Mesenchymal stem cell (in vitro differentiated cells and primary cell): ENCODE results near the gene NATD1.

Experiments used
- DNase-seq: peaks from one replicate; pipeline ENCODE4 v3.0.0-alpha.2; 2013
- H2AFZ ChIP-seq: one replicate; pipeline ENCODE4 v1.6.1; 2013; ENCODE audit warnings: low read depth, mild to moderate bottlenecking, control low read depth, inconsistent platforms, low read length, moderate library complexity
- H2AK5ac ChIP-seq: 2 replicates; pipeline ENCODE4 v1.6.1; 2013; ENCODE audit warnings: low read length, moderate library complexity, mild to moderate bottlenecking, inconsistent platforms; ENCODE audit not compliant: severe bottlenecking
- H2BK120ac ChIP-seq: one replicate; pipeline ENCODE4 v1.6.1; 2013; ENCODE audit warnings: low read depth, mild to moderate bottlenecking, inconsistent platforms, low read length, moderate library complexity
- H2BK12ac ChIP-seq, 2 experiments: one replicate each; pipeline ENCODE4 v1.6.1; 2013; ENCODE audit warnings: inconsistent platforms in 2 of 2, low read length in 2 of 2, mild to moderate bottlenecking in 2 of 2, moderate library complexity in 2 of 2, control low read depth in 1 of 2
- H2BK15ac ChIP-seq: one replicate; pipeline ENCODE4 v1.6.1; 2013; ENCODE audit warnings: mild to moderate bottlenecking, low read depth, inconsistent platforms; ENCODE audit not compliant: poor library complexity, severe bottlenecking
- H2BK5ac ChIP-seq: 2 replicates; pipeline ENCODE4 v1.6.1; 2013; ENCODE audit warnings: low read depth, mild to moderate bottlenecking, low read length, control low read depth, inconsistent platforms; ENCODE audit not compliant: poor library complexity, severe bottlenecking
- H3K14ac ChIP-seq, 2 experiments: one replicate each; pipeline ENCODE4 v1.6.1; 2013; ENCODE audit warnings: inconsistent platforms in 2 of 2, low read length in 2 of 2, control low read depth in 1 of 2, mild to moderate bottlenecking in 1 of 2, moderate library complexity in 1 of 2
- H3K18ac ChIP-seq, 2 experiments: one replicate each; pipeline ENCODE4 v1.6.1; 2013; ENCODE audit warnings: inconsistent platforms in 2 of 2, low read length in 2 of 2, control low read depth in 1 of 2, low read depth in 1 of 2, mild to moderate bottlenecking in 1 of 2
- H3K23ac ChIP-seq, 2 experiments: one replicate each; pipeline ENCODE4 v1.6.1; 2013; ENCODE audit warnings: inconsistent platforms in 2 of 2, low read length in 2 of 2, mild to moderate bottlenecking in 2 of 2, moderate library complexity in 2 of 2, control low read depth in 1 of 2
- H3K27ac ChIP-seq: 2 replicates; pipeline ENCODE4 v1.5.1; 2013; ENCODE audit warnings: mild to moderate bottlenecking, moderate library complexity, low read length, control low read depth, inconsistent platforms; ENCODE audit not compliant: poor library complexity, severe bottlenecking
- H3K27me3 ChIP-seq, 2 experiments: 2 replicates each; pipeline versions ENCODE4 v1.6.1 to v1.7.0; 2013; ENCODE audit warnings: low read length in 2 of 2, mild to moderate bottlenecking in 2 of 2, moderate library complexity in 2 of 2, control low read depth in 1 of 2, inconsistent platforms in 1 of 2; ENCODE audit not compliant: control insufficient read depth in 1 of 2, insufficient read depth in 1 of 2
- H3K36me3 ChIP-seq, 2 experiments: 2 replicates each; pipeline versions ENCODE4 v1.6.1 to v1.7.0; 2013; ENCODE audit warnings: low read length in 2 of 2, control low read depth in 1 of 2, inconsistent platforms in 1 of 2, low read depth in 1 of 2, mild to moderate bottlenecking in 1 of 2; ENCODE audit not compliant: insufficient read depth in 2 of 2, control insufficient read depth in 1 of 2
- H3K4ac ChIP-seq, 2 experiments: one replicate each; pipeline ENCODE4 v1.6.1; 2013; ENCODE audit warnings: inconsistent platforms in 2 of 2, low read length in 2 of 2, mild to moderate bottlenecking in 2 of 2, moderate library complexity in 2 of 2, control low read depth in 1 of 2, low read depth in 1 of 2
- H3K4me1 ChIP-seq: 2 replicates; pipeline ENCODE4 v1.6.1; 2013; ENCODE audit warnings: low read depth, low read length, control low read depth; ENCODE audit not compliant: control insufficient read depth, insufficient read depth
- H3K4me2 ChIP-seq: 2 replicates; pipeline ENCODE4 v1.6.1; 2013; ENCODE audit warnings: low read length, mild to moderate bottlenecking, inconsistent platforms; ENCODE audit not compliant: poor library complexity, severe bottlenecking
- H3K4me3 ChIP-seq, 2 experiments: 2 replicates each; pipeline versions ENCODE4 v1.5.1 to v1.7.0; 2013; ENCODE audit warnings: low read length in 2 of 2, mild to moderate bottlenecking in 2 of 2, control low read depth in 1 of 2, low read depth in 1 of 2; ENCODE audit not compliant: insufficient read depth in 1 of 2
- H3K79me1 ChIP-seq: replicated peaks from 2 replicates; pipeline ENCODE4 v1.6.1; 2013; ENCODE audit warnings: mild to moderate bottlenecking, control low read depth, low read length, inconsistent platforms; ENCODE audit not compliant: poor library complexity, severe bottlenecking
- H3K9ac ChIP-seq: 2 replicates; pipeline ENCODE4 v1.7.0; 2013; ENCODE audit warnings: mild to moderate bottlenecking, low read length, moderate library complexity
- H3K9me3 ChIP-seq: 2 replicates; pipeline ENCODE4 v1.7.0; 2013; ENCODE audit warnings: mild to moderate bottlenecking, low read length; ENCODE audit not compliant: control insufficient read depth
- H4K8ac ChIP-seq: one replicate; pipeline ENCODE4 v1.6.1; 2013; ENCODE audit warnings: inconsistent platforms, mild to moderate bottlenecking, low read length, moderate library complexity
- H4K91ac ChIP-seq: one replicate; pipeline ENCODE4 v1.6.1; 2013; ENCODE audit warnings: mild to moderate bottlenecking, low read length, inconsistent platforms
- WGBS: methylation state at CpG from one replicate; pipeline ENCODE4 v1.1.7; 2013; ENCODE audit warnings: mixed read lengths; 5-methylcytosine and 5-hydroxymethylcytosine counted together

The NATD1 gene

GRCh38 chr17:21248500-21248899 lies 4.7 kb downstream of the NATD1 start:
- Histone ChIP-seq H2BK120ac (no peak overlapping the region), H3K9ac (no peak overlapping the region), H3K14ac (no peak overlapping the region), H2AFZ (no peak overlapping the region), H3K4me3 (no peak overlapping the region), H4K91ac (no peak overlapping the region), H3K27ac (no peak overlapping the region), H3K4ac (no peak overlapping the region), H2BK12ac (no peak overlapping the region), H3K4me2 (no peak overlapping the region), H2BK5ac (no peak overlapping the region), H2AK5ac (no peak overlapping the region), H4K8ac (no peak overlapping the region), H3K9me3 (no peaks in the 10 kb centered on the region), H3K27me3 (no peaks in the 10 kb centered on the region), H3K36me3 (peaks cover 0 to 19% of the 10 kb centered on the region in 2 experiments), H3K79me1 (peaks cover 22% of the 10 kb centered on the region), H3K23ac (no peak overlapping the region), H3K4me1 (peaks cover 15% of the 10 kb centered on the region), H3K18ac (no peak overlapping the region), H2BK15ac (no peak overlapping the region)
- 81% methylated on average over 4 of the region's 4 CpGs for WGBS
- DNase-seq, result no peak

- peaks cover 0 to 26% of the 10 kb centered on the region in 2 experiments for H3K36me3 ChIP-seq
- no peak overlapping the region for H4K91ac ChIP-seq
- no peak overlapping the region for H4K8ac ChIP-seq
- DNase-seq, result no peak
- H2AFZ ChIP-seq, result no peak overlapping the region
- H2BK5ac ChIP-seq, result no peak overlapping the region
- no peak overlapping the region for H3K18ac ChIP-seq
- no peak overlapping the region for H2AK5ac ChIP-seq
- H3K9me3 ChIP-seq, result no peaks in the 10 kb centered on the region
- no peak overlapping the region for H2BK12ac ChIP-seq
- no peak overlapping the region for H2BK120ac ChIP-seq
- no peaks in the 10 kb centered on the region for H3K27me3 ChIP-seq
- 84% methylated on average over 12 of the region's 12 CpGs for WGBS
- H3K27ac ChIP-seq, result no peak overlapping the region
- H3K4me1 ChIP-seq, result peaks cover 22% of the 10 kb centered on the region
- no peak overlapping the region for H2BK15ac ChIP-seq
- no peak overlapping the region for H3K4ac ChIP-seq
- H3K14ac ChIP-seq, result no peak overlapping the region
- peaks cover 22% of the 10 kb centered on the region for H3K79me1 ChIP-seq
- H3K9ac ChIP-seq, result no peak overlapping the region
- H3K4me2 ChIP-seq, result no peak overlapping the region
- no peak overlapping the region for H3K4me3 ChIP-seq
- H3K23ac ChIP-seq, result no peak overlapping the region
Measured at GRCh38 chr17:21247552-21248258, 5.5 kb downstream of the NATD1 start.

- Histone ChIP-seq H3K4me1 (peaks cover 22% of the 10 kb centered on the region), H3K9me3 (no peaks in the 10 kb centered on the region), H3K18ac (no peak overlapping the region), H3K4ac (no peak overlapping the region), H2BK5ac (no peak overlapping the region), H2BK15ac (no peak overlapping the region), H3K9ac (no peak overlapping the region), H2BK12ac (no peak overlapping the region), H3K79me1 (peaks cover 15% of the 10 kb centered on the region), H3K36me3 (peaks cover 0 to 35% of the 10 kb centered on the region in 2 experiments), H2AK5ac (no peak overlapping the region), H2BK120ac (no peak overlapping the region), H3K27ac (no peak overlapping the region), H3K27me3 (no peaks in the 10 kb centered on the region), H2AFZ (no peak overlapping the region), H3K4me3 (no peak overlapping the region), H4K8ac (no peak overlapping the region), H3K23ac (no peak overlapping the region), H3K4me2 (no peak overlapping the region), H4K91ac (no peak overlapping the region), H3K14ac (no peak overlapping the region)
- WGBS, result 93% methylated on average over 4 of the region's 4 CpGs
- no peak for DNase-seq
Measured at GRCh38 chr17:21246698-21247097, 6.5 kb downstream of the NATD1 start.

GRCh38 chr17:21245639-21246084 lies 7.5 kb downstream of the NATD1 start:
- peaks cover 0 to 45% of the 10 kb centered on the region in 2 experiments for H3K36me3 ChIP-seq
- H3K27me3 ChIP-seq, result no peaks in the 10 kb centered on the region
- no peak overlapping the region for H3K9ac ChIP-seq
- H2AFZ ChIP-seq, result no peak overlapping the region
- H3K4me1 ChIP-seq, result peaks cover 18% of the 10 kb centered on the region
- no peak overlapping the region for H2BK15ac ChIP-seq
- no peak overlapping the region for H3K27ac ChIP-seq
- H2BK12ac ChIP-seq, result no peak overlapping the region
- no peak overlapping the region for H3K4me2 ChIP-seq
- no peak overlapping the region for H2BK120ac ChIP-seq
- peaks cover 15% of the 10 kb centered on the region for H3K79me1 ChIP-seq
- DNase-seq, result no peak
- H4K91ac ChIP-seq, result no peak overlapping the region
- no peak overlapping the region for H2BK5ac ChIP-seq
- no peak overlapping the region for H2AK5ac ChIP-seq
- no peak overlapping the region for H4K8ac ChIP-seq
- H3K23ac ChIP-seq, result no peak overlapping the region
- no peaks in the 10 kb centered on the region for H3K9me3 ChIP-seq
- H3K18ac ChIP-seq, result no peak overlapping the region
- H3K14ac ChIP-seq, result no peak overlapping the region
- WGBS, result 84% methylated on average over 9 of the region's 9 CpGs
- no peak overlapping the region for H3K4me3 ChIP-seq
- no peak overlapping the region for H3K4ac ChIP-seq
